H9 (cell line): ENCODE data around the gene PSG6. TPM values are rescaled to one million over a fixed set of nuclear protein-coding genes. Genes with fewer than 3 reads are reported as not detected.
"Not testable (repeated sequence)": the region's sequence is repeated elsewhere in the genome, so short reads cannot be mapped to it uniquely, and the experiment has no call there.

Source experiments
- DNase-seq: peaks from one replicate; pipeline ENCODE4 v3.0.0-alpha.2; 2017
- H2AFZ ChIP-seq: one replicate; pipeline ENCODE4 v1.6.1; 2013; ENCODE audit warnings: mild to moderate bottlenecking, low read length, control low read depth, moderate library complexity
- H2AK5ac ChIP-seq: 2 replicates; pipeline ENCODE4 v1.6.1; 2013; ENCODE audit warnings: low read length, control low read depth, mixed read lengths; ENCODE audit not compliant: insufficient read length
- H2BK120ac ChIP-seq: one replicate; pipeline ENCODE4 v1.6.1; 2013; ENCODE audit warnings: low read depth, mild to moderate bottlenecking, low read length, control low read depth, inconsistent platforms; ENCODE audit not compliant: poor library complexity, severe bottlenecking
- H2BK12ac ChIP-seq: 2 replicates; pipeline ENCODE4 v1.6.1; 2013; ENCODE audit warnings: low read length, control low read depth, mixed read lengths, low read depth; ENCODE audit not compliant: insufficient read length
- H2BK15ac ChIP-seq: 2 replicates; pipeline ENCODE4 v1.6.1; 2013; ENCODE audit warnings: low read depth, low read length, control low read depth
- H2BK20ac ChIP-seq: one replicate; pipeline ENCODE4 v1.6.1; 2013; ENCODE audit warnings: low read depth, mild to moderate bottlenecking, low read length, control low read depth, inconsistent platforms; ENCODE audit not compliant: poor library complexity, severe bottlenecking
- H2BK5ac ChIP-seq: 2 replicates; pipeline ENCODE4 v1.6.1; 2013; ENCODE audit warnings: low read length, control low read depth, mixed read lengths; ENCODE audit not compliant: insufficient read length
- H3K14ac ChIP-seq: 2 replicates; pipeline ENCODE4 v1.6.1; 2013; ENCODE audit warnings: low read length, control low read depth; ENCODE audit not compliant: insufficient read depth
- H3K18ac ChIP-seq: 2 replicates; pipeline ENCODE4 v1.6.1; 2013; ENCODE audit warnings: low read depth, mild to moderate bottlenecking, mixed read lengths, low read length, control low read depth; ENCODE audit not compliant: insufficient read length
- H3K23ac ChIP-seq: 2 replicates; pipeline ENCODE4 v1.6.1; 2013; ENCODE audit warnings: low read length, control low read depth, mixed read lengths, low read depth; ENCODE audit not compliant: insufficient read length
- H3K23me2 ChIP-seq: 2 replicates; pipeline ENCODE4 v1.6.1; 2013; ENCODE audit warnings: low read depth, mild to moderate bottlenecking, mixed read lengths, low read length, control low read depth; ENCODE audit not compliant: insufficient read length, poor library complexity, severe bottlenecking
- H3K27ac ChIP-seq: 2 replicates; pipeline ENCODE4 v1.5.1; 2013; ENCODE audit warnings: low read length, control low read depth, mixed read lengths, low read depth; ENCODE audit not compliant: insufficient read length
- H3K27me3 ChIP-seq: 2 replicates; pipeline ENCODE4 v1.6.1; 2013; ENCODE audit warnings: low read length, control low read depth, inconsistent platforms; ENCODE audit not compliant: insufficient read depth
- H3K4ac ChIP-seq: 2 replicates; pipeline ENCODE4 v1.6.1; 2013; ENCODE audit warnings: low read depth, mild to moderate bottlenecking, control low read depth, inconsistent platforms, low read length, moderate library complexity
- H3K4me1 ChIP-seq: 2 replicates; pipeline ENCODE4 v1.6.1; 2013; ENCODE audit warnings: low read length, control low read depth, inconsistent platforms; ENCODE audit not compliant: insufficient read depth
- H3K4me2 ChIP-seq: 2 replicates; pipeline ENCODE4 v1.6.1; 2013; ENCODE audit warnings: low read length, control low read depth, mixed read lengths; ENCODE audit not compliant: insufficient read length, insufficient read depth
- H3K56ac ChIP-seq: 2 replicates; pipeline ENCODE4 v1.6.1; 2013; ENCODE audit warnings: low read depth, mild to moderate bottlenecking, mixed read lengths, low read length, control low read depth; ENCODE audit not compliant: insufficient read length
- H3K79me1 ChIP-seq: 2 replicates; pipeline ENCODE4 v1.6.1; 2013; ENCODE audit warnings: low read depth, mild to moderate bottlenecking, moderate library complexity, low read length, control low read depth, inconsistent platforms; ENCODE audit not compliant: insufficient read depth, poor library complexity, severe bottlenecking
- H3K79me2 ChIP-seq: 2 replicates; pipeline ENCODE4 v1.6.1; 2013; ENCODE audit warnings: low read length, control low read depth, inconsistent platforms; ENCODE audit not compliant: insufficient read depth
- H3K9ac ChIP-seq: 2 replicates; pipeline ENCODE4 v1.6.1; 2013; ENCODE audit warnings: low read length, control low read depth, mixed read lengths; ENCODE audit not compliant: insufficient read length; ENCODE audit errors: extremely low read depth
- H3K9me3 ChIP-seq: one replicate; pipeline ENCODE4 v1.6.1; 2013; ENCODE audit warnings: low read depth, low read length, inconsistent platforms; ENCODE audit not compliant: control insufficient read depth
- H3T11ph ChIP-seq: one replicate; pipeline ENCODE4 v1.6.1; 2013; ENCODE audit warnings: mild to moderate bottlenecking, low read length, control low read depth, inconsistent platforms
- H4K20me1 ChIP-seq: one replicate; pipeline ENCODE4 v1.6.1; 2013; ENCODE audit not compliant: control insufficient read depth, insufficient read length, insufficient read depth
- H4K5ac ChIP-seq: 2 replicates; pipeline ENCODE4 v1.6.1; 2013; ENCODE audit warnings: low read depth, mild to moderate bottlenecking, mixed read lengths, low read length, control low read depth; ENCODE audit not compliant: insufficient read length
- H4K8ac ChIP-seq: replicated peaks from 2 replicates; pipeline ENCODE4 v1.6.1; 2013; ENCODE audit warnings: low read length, control low read depth, mixed read lengths, low read depth; ENCODE audit not compliant: insufficient read length
- H4K91ac ChIP-seq: 2 replicates; pipeline ENCODE4 v1.6.1; 2013; ENCODE audit warnings: low read depth, mild to moderate bottlenecking, moderate library complexity, mixed read lengths, low read length, control low read depth; ENCODE audit not compliant: insufficient read length
- H3K27ac Mint-ChIP-seq, 3 experiments: 2 replicates in 2 of 3; 3 replicates in 1 of 3; pipeline ENCODE4 v1.8.0; 2020 to 2021; ENCODE audit warnings: mixed read lengths in 3 of 3, mild to moderate bottlenecking in 1 of 3, moderate library complexity in 1 of 3
- H3K27me3 Mint-ChIP-seq: 2 replicates; pipeline ENCODE4 v1.8.0; 2021; ENCODE audit warnings: low read depth, mild to moderate bottlenecking, moderate library complexity, mixed read lengths
- H3K36me3 Mint-ChIP-seq, 3 experiments: 2 replicates in 2 of 3; 3 replicates in 1 of 3; pipeline ENCODE4 v1.8.0; 2020 to 2021; ENCODE audit warnings: low read depth in 3 of 3, mixed read lengths in 3 of 3; ENCODE audit not compliant: insufficient read depth in 1 of 3
- H3K4me1 Mint-ChIP-seq, 2 experiments: 2 replicates each; pipeline ENCODE4 v1.8.0; 2020; ENCODE audit warnings: mixed read lengths in 2 of 2
- H3K4me3 Mint-ChIP-seq, 2 experiments: 2 replicates in 1 of 2; 3 replicates in 1 of 2; pipeline ENCODE4 v1.8.0; 2020 to 2021; ENCODE audit warnings: mild to moderate bottlenecking in 2 of 2, mixed read lengths in 2 of 2, moderate library complexity in 1 of 2
- H3K9me3 Mint-ChIP-seq, 2 experiments: 2 replicates in 1 of 2; 3 replicates in 1 of 2; pipeline ENCODE4 v1.8.0; 2020; ENCODE audit warnings: mild to moderate bottlenecking in 2 of 2, mixed read lengths in 2 of 2, moderate library complexity in 1 of 2
- WGBS: extraction: QIAGEN DNeasy Blood & Tissue Kit; methylation state at CpG from one replicate; pipeline ENCODE4 v1.1.7; 2013; ENCODE audit warnings: missing lambda C conversion rate, low lambda C conversion rate, mixed read lengths; ENCODE audit not compliant: insufficient read length; ENCODE audit errors: extremely low coverage; 5-methylcytosine and 5-hydroxymethylcytosine counted together
- total RNA-seq: library from RNA; stranded (reverse); gene quantifications from 2 replicates; pipeline ENCODE4 v1.2.1, GENCODE V29; 2021

Gene PSG6
- total RNA-seq, 1 experiment from 2014 or later: not detected

- H3K9me3 ChIP-seq: peaks cover 65% of the 10 kb centered on the region
- H3K9ac ChIP-seq, H3K14ac ChIP-seq: not testable (repeated sequence)
Measured at GRCh38 chr19:42853231-42853630, 64.5 kb downstream of the PSG6 start.

GRCh38 chr19:42852821-42853220 is 64.9 kb downstream of the PSG6 start:
- not testable (repeated sequence) for H3K4me1 Mint-ChIP-seq, H4K91ac ChIP-seq, H3K27me3 Mint-ChIP-seq, H3K27ac ChIP-seq, H3K4me2 ChIP-seq, H3K27ac Mint-ChIP-seq, H3K79me1 ChIP-seq, H2BK20ac ChIP-seq, H4K8ac ChIP-seq, H3K23me2 ChIP-seq, H3K4ac ChIP-seq, H3K23ac ChIP-seq, H3K27me3 ChIP-seq, H2AFZ ChIP-seq, H2BK12ac ChIP-seq, H3K14ac ChIP-seq, H3K4me1 ChIP-seq, H2AK5ac ChIP-seq, H2BK15ac ChIP-seq, H3K18ac ChIP-seq, H3K9ac ChIP-seq, H4K5ac ChIP-seq, H3T11ph ChIP-seq, H2BK120ac ChIP-seq, H3K56ac ChIP-seq, H2BK5ac ChIP-seq, H4K20me1 ChIP-seq, H3K79me2 ChIP-seq, H3K4me3 Mint-ChIP-seq, DNase-seq
- peaks cover 16 to 41% (median 21%) of the 10 kb centered on the region in 3 experiments; a peak in 6 of 7 replicates for H3K36me3 Mint-ChIP-seq
- H3K9me3 Mint-ChIP-seq: peaks cover 90 to 92% of the 10 kb centered on the region in 2 experiments
- H3K9me3 ChIP-seq: peaks cover 64% of the 10 kb centered on the region

More at GRCh38 chr19:42853231-42853630, 64.5 kb downstream of the PSG6 start:
- H3T11ph ChIP-seq, H4K8ac ChIP-seq, H3K27ac ChIP-seq, H3K56ac ChIP-seq, H3K4me3 Mint-ChIP-seq, H2AFZ ChIP-seq, H3K4me2 ChIP-seq, H3K27me3 Mint-ChIP-seq, H3K79me1 ChIP-seq, H3K4me1 Mint-ChIP-seq, H3K27me3 ChIP-seq, H2BK15ac ChIP-seq, H2BK5ac ChIP-seq, H3K18ac ChIP-seq, H2BK120ac ChIP-seq, H3K79me2 ChIP-seq, H2AK5ac ChIP-seq, H2BK12ac ChIP-seq, H3K4me1 ChIP-seq, H3K23me2 ChIP-seq, DNase-seq, H4K5ac ChIP-seq, H2BK20ac ChIP-seq, H3K4ac ChIP-seq, H4K20me1 ChIP-seq, H3K23ac ChIP-seq, H4K91ac ChIP-seq, H3K27ac Mint-ChIP-seq: not testable (repeated sequence)
- no CpG with 5 or more reads among the region's 1 CpG for WGBS
- Mint-ChIP-seq H3K9me3 (peaks cover 90 to 92% of the 10 kb centered on the region in 2 experiments), H3K36me3 (peaks cover 18 to 41% (median 21%) of the 10 kb centered on the region in 3 experiments; a peak in 6 of 7 replicates)
